ENCODE measurements around the gene STIMATE.

DNA sequence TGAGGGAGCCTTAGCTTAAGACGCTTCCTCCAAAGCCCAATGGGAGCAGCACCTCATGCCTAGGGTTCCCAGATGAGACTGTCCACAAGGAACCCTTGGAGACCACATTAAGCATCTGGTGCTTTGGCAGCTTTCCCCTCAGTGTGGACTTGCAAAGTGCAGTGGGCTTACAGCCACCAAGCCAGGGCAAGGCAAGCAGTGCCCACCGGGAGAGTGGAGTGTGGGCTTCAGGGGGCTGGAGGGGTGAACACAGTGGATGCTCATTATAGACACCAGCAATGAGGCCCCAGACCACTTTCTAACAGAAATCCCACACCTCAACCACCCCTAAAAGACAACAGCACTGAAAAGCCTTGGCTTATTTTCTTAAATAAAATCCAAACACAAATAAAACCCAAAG is 53.5 kb downstream of the STIMATE start:
- TF ChIP-seq EZH2 (IDR thresholded peaks at IDR 0.05; ENCODE audit: insufficient read depth, poor library complexity, severe bottlenecking), result no peak
- no peak for TF ChIP-seq EZH2phosphoT487 (IDR thresholded peaks at IDR 0.05; ENCODE audit: insufficient read depth, low read depth)
